Ishikawa (cell line): ENCODE measurements around the gene LOXL3.

Experiments used
- EP300 ChIP-seq: IDR thresholded peaks from 2 replicates; pipeline ENCODE4 v1.6.1; 2012; ENCODE audit warnings: borderline replicate concordance
- MAX ChIP-seq: IDR thresholded peaks from 2 replicates; pipeline ENCODE4 v1.6.1; 2012
- TEAD4 ChIP-seq: IDR thresholded peaks from 2 replicates; pipeline ENCODE4 v1.6.1; 2012

GRCh38 chr2:74528600-74529356 is 25.0 kb downstream of the LOXL3 start:
- TF ChIP-seq TEAD4 (no peak), EP300 (no peak), MAX (no peak)
